Embryonic facial prominence (tissue), 1 donor: Measurements from ENCODE around the gene CD151.
A peak's percentile ranks its signal among the peaks of the same experiment; 100 is the strongest.

ENCODE experiments used
- DNase-seq: peaks from one replicate; pipeline ENCODE4 v3.0.0-alpha.2; 2016; ENCODE audit errors: extremely low spot score

Gene CD151

GRCh38 chr11:829176-829846 lies 3.4 kb upstream of the CD151 start:
- no peak for DNase-seq

DNA sequence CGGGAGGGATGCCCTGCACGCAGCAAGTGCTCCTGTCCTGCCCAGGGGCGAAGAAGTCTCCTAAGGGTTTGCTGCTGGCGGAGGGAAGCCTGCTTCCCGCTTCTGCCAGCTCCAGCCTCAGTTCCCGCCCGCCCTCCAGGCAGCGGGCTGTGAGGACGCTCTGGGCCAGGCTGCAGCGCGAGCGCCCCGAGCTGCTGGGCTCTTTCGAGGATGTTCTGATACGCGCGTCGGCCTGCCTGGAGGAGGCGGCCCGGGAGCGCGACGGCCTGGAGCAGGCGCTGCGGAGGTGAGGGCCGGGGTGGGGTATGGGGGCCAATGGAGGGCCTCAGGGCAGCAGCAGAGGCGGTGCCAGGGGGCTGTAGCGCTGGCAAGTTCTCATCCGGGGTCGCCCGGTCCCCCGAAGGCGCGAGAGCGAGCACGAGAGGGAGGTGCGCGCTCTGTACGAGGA lies 2.9 kb upstream of the CD151 start:
- no peak for DNase-seq

DNA sequence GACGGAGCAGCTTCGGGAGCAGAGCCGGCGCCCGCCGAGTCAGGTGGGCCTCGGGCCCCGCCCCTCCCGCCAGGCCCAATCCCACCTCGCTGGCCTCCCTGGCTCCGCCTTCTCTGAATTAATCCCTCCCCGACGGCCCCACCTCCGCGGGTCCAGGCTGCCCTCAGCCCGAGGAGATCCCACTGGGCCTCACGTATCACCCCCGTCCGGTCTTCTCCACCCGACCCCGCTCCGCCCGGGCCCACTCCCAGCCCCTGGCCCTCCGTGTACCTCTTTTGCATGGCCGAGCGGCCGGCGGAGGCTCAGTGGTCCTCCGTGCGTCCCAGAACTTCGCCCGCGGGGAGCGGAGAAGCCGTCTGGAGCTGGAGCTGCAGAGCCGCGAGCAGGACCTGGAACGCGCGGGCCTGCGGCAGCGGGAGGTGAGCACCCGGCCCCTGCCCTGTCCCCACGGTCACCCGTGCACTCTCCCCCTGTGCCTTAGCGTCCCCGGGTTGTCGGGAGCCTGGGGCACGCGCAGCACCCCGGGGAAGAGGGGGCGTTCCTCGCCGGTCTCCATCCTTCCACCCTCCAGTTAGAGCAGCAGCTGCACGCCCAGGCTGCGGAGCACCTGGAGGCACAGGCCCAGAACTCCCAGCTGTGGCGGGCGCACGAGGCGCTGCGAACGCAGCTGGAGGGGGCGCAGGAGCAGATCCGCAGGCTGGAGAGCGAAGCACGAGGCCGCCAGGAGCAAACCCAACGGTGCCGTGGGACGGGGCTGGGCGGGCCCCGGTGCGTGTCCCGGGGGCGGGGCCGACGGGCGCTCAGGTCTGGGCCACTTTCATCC lies 2.2 kb upstream of the CD151 start:
- DNase-seq, result no peak

- no peak for DNase-seq
These were observed 1.5 kb upstream of the CD151 start for GRCh38 chr11:831118-831864.

GRCh38 chr11:831961-832528 lies 707 bp upstream of the CD151 start:
- no peak for DNase-seq

GRCh38 chr11:833114-833791 lies 501 bp downstream of the CD151 start:
- no peak for DNase-seq

GRCh38 chr11:833849-834311 lies 1.1 kb downstream of the CD151 start:
- DNase-seq, result no peak

- DNase-seq, result no peak
These were observed 1.9 kb downstream of the CD151 start for GRCh38 chr11:834371-835316.

GRCh38 chr11:836274-836673 lies 3.5 kb downstream of the CD151 start:
- DNase-seq, result no peak

DNA sequence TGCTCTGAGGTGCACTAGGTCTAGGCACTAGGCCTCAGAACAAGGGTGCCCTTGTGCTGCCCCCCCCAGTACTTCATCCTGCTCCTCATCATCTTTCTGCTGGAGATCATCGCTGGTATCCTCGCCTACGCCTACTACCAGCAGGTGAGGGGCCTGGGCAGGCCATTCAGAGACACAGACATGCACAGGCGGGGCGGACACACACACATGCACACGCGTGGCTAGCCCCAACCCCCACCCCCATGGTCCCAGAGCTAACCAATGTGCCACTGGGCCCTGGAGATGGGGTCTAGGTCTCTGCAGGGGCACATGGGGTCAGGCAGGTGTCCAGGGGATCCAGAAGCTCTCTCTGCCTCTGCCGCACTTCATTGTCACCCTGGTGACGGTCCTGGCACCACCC lies 3.9 kb downstream of the CD151 start:
- no peak for DNase-seq

- DNase-seq, result no peak
These were observed 4.6 kb downstream of the CD151 start for GRCh38 chr11:837189-837989.

GRCh38 chr11:837990-838307 lies 5.2 kb downstream of the CD151 start:
- no peak for DNase-seq

- no peak for DNase-seq
These were observed 5.9 kb downstream of the CD151 start for GRCh38 chr11:838441-839279.

GRCh38 chr11:839280-839623 lies 6.5 kb downstream of the CD151 start:
- no peak for DNase-seq

- no peak for DNase-seq
These were observed 7.3 kb downstream of the CD151 start for GRCh38 chr11:839875-840617.

GRCh38 chr11:841981-842369 lies 9.2 kb downstream of the CD151 start:
- no peak for DNase-seq

- DNase-seq, result peak; percentile 78
These were observed 9.7 kb downstream of the CD151 start, which contains the start of the genes POLR2L and TSPAN4 for GRCh38 chr11:842370-843002. Gene POLR2L, minus strand, starts transcription at chr11:842529. Its CDS starts 21 bp downstream, at chr11:842508. Gene TSPAN4, plus strand, starts transcription at chr11:842852. Its CDS starts 7,453 bp downstream, at chr11:850305.
